Endothelial cell (in vitro differentiated cells): ENCODE measurements around the gene NTM. TPM values are rescaled to one million over a fixed set of nuclear protein-coding genes. Genes with fewer than 3 reads are reported as not detected.

ENCODE experiments used
- DNase-seq: peaks from one replicate; pipeline ENCODE4 v3.0.0; 2021; ENCODE audit warnings: low spot score
- H3K27ac Mint-ChIP-seq: one replicate; pipeline ENCODE4 v1.8.0; 2021; ENCODE audit warnings: mixed read lengths, inconsistent platforms; ENCODE audit not compliant: unreplicated experiment
- H3K27me3 Mint-ChIP-seq: one replicate; pipeline ENCODE4 v1.8.0; 2021; ENCODE audit warnings: mild to moderate bottlenecking, moderate library complexity, mixed read lengths, inconsistent platforms; ENCODE audit not compliant: unreplicated experiment
- H3K36me3 Mint-ChIP-seq: one replicate; pipeline ENCODE4 v1.8.0; 2021; ENCODE audit warnings: mild to moderate bottlenecking, low read depth, mixed read lengths, inconsistent platforms; ENCODE audit not compliant: unreplicated experiment
- H3K4me1 Mint-ChIP-seq: one replicate; pipeline ENCODE4 v1.8.0; 2021; ENCODE audit warnings: mild to moderate bottlenecking, mixed read lengths, inconsistent platforms; ENCODE audit not compliant: unreplicated experiment
- H3K4me3 Mint-ChIP-seq: one replicate; pipeline ENCODE4 v1.8.0; 2021; ENCODE audit warnings: mild to moderate bottlenecking, mixed read lengths, inconsistent platforms; ENCODE audit not compliant: unreplicated experiment
- H3K9me3 Mint-ChIP-seq: one replicate; pipeline ENCODE4 v1.8.0; 2021; ENCODE audit warnings: mixed read lengths, inconsistent platforms; ENCODE audit not compliant: unreplicated experiment
- total RNA-seq: library from RNA; stranded (reverse); fragmentation: NEBNext Ultra II Directional; extraction: Animal tissue kit (Norgen Biotek cat#: 25700); gene quantifications from one replicate; pipeline ENCODE4 v1.2.1, GENCODE V29; 2021; ENCODE audit not compliant: unreplicated experiment
- TF ChIP-seq, protein P1 (sequence below): fragments of 200-600 bp; sonication (generic); IDR thresholded peaks from one replicate; pipeline ENCODE4 v1.5.0; 2021; ENCODE audit warnings: antibody characterized with exemption; ENCODE audit not compliant: unreplicated experiment

The NTM gene
- total RNA-seq, 1 donor from 2014 or later = 3.6 TPM

DNA sequence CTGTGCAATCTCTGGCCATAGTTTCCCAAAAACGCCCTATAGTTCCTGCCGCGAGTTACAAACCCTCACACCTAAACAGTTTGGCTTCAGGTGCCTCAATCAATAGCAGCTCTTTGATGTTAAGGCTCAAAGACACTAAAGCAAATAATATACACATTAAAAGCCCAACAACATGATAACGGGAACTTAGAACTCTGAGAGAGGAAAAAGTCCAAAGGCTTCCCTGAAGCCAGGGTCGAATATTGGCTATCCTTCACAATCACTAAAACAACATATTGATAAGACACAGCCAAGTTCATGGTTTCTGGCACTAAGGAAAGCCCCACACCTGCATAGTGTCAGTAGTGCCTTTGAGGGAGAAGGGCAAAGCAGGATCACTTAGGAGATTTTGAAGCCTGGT, 54.9 kb downstream of the NTM start:
- TF ChIP-seq, protein P1, sequence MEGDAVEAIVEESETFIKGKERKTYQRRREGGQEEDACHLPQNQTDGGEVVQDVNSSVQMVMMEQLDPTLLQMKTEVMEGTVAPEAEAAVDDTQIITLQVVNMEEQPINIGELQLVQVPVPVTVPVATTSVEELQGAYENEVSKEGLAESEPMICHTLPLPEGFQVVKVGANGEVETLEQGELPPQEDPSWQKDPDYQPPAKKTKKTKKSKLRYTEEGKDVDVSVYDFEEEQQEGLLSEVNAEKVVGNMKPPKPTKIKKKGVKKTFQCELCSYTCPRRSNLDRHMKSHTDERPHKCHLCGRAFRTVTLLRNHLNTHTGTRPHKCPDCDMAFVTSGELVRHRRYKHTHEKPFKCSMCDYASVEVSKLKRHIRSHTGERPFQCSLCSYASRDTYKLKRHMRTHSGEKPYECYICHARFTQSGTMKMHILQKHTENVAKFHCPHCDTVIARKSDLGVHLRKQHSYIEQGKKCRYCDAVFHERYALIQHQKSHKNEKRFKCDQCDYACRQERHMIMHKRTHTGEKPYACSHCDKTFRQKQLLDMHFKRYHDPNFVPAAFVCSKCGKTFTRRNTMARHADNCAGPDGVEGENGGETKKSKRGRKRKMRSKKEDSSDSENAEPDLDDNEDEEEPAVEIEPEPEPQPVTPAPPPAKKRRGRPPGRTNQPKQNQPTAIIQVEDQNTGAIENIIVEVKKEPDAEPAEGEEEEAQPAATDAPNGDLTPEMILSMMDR = no peak
- no peak for DNase-seq
- H3K27ac Mint-ChIP-seq = no peak overlapping the region
- H3K4me1 Mint-ChIP-seq = peaks cover 3% of the 10 kb centered on the region
- H3K9me3 Mint-ChIP-seq = no peaks in the 10 kb centered on the region
- H3K27me3 Mint-ChIP-seq = no peaks in the 10 kb centered on the region
- H3K36me3 Mint-ChIP-seq = no peaks in the 10 kb centered on the region
- H3K4me3 Mint-ChIP-seq = no peak overlapping the region

DNA sequence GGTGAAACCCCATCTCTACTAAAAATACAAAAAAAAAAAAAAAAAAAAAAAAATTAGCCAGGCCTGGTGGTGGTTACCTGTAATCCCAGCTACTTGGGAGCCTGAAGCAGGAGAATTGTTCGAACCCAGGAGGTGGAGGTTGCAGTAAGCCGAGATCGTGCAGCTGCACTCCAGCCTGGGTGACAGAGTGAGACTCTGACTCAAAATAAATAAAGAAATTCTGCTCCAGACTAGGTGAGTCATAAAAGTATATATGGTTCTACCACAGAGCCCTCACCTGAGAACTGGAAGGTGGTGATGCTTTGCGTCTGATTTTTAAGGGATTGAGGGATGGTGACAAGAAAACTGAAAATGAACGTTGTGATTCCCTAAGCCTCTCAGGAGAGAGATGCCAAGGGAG, 58.4 kb downstream of the NTM start:
- no peaks in the 10 kb centered on the region for H3K27me3 Mint-ChIP-seq
- DNase-seq = no peak
- no peaks in the 10 kb centered on the region for H3K4me1 Mint-ChIP-seq
- no peaks in the 10 kb centered on the region for H3K36me3 Mint-ChIP-seq
- H3K27ac Mint-ChIP-seq = no peak overlapping the region
- no peaks in the 10 kb centered on the region for H3K9me3 Mint-ChIP-seq
- H3K4me3 Mint-ChIP-seq = no peak overlapping the region
- TF ChIP-seq, protein P1 = no peak

DNA sequence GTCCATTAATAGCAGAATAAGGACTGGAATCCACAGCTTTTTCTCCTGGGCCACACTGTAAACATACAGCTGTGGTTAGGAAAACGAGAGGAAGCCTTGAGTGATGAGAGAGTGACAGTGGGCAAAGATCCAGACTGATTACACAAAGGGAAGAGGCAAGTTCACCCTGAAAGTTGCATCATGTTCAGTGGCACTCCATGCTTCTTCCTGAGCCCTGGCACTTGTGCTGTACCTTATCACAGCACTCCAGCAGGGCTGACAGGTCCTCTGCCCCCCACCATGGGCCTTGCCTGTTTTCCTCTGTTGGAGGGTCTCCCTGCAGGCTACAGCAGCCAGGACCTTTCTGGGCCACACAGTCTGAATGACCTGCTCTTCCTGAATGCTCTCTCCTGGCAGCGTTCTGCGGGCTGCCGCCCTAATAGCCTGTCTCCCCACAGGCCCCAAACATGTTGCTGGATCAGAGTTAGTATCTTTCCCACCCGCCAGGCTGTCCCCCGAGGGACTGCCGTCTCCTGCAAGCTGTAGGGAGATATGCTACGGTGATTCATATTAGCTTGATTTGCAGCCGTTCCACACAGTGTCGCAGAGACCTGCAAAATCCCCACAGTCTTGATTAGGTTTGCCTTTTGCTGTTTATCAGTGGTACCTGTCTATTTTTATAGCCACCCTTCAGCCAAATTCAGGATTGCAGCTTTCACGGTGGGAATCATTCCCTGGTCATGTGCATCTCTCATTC, 60.2 kb downstream of the NTM start:
- DNase-seq = no peak
- Mint-ChIP-seq H3K36me3 (no peaks in the 10 kb centered on the region), H3K4me1 (no peaks in the 10 kb centered on the region), H3K9me3 (no peaks in the 10 kb centered on the region), H3K4me3 (no peak overlapping the region), H3K27ac (no peak overlapping the region), H3K27me3 (no peaks in the 10 kb centered on the region)
- TF ChIP-seq, protein P1 = no peak

DNA sequence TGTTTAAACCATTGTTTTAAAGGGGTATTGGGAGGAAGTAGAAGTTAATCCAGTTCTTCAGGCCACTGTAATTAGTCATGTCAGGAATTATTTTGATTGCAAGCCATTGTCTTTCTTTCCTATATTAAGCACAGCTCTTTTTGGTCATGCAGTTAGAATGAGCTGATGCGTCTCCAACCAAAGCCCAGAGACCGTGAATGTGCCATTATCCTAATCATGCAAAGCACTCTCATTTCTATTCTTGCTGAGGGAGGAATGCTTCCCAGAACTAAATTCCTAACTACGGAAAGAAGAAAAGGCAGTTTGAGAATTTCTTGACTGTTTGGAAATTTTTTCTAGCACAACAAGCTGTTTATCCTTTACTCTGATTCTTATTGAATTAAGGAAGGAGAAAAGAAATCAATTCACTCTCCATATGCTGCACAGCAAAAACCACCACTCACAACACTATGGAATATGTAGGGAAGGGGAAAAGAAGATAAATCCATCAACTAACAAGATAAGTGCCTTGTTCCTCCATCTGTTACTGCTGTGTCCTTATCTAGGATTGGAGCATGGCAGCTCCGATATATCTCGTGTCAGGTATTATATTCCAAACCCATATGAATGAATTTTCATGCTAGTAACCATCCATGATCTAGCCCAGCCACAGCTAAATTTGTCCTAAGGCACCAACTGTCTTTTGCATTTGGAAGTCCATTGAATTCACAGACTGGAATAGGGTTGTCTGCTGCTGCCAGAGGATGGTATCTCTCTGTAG, 70.8 kb downstream of the NTM start:
- DNase-seq = no peak
- H3K27me3 Mint-ChIP-seq = peaks cover 5% of the 10 kb centered on the region
- no peaks in the 10 kb centered on the region for H3K4me1 Mint-ChIP-seq
- H3K4me3 Mint-ChIP-seq = no peak overlapping the region
- TF ChIP-seq, protein P1 = no peak
- no peaks in the 10 kb centered on the region for H3K36me3 Mint-ChIP-seq
- no peak overlapping the region for H3K27ac Mint-ChIP-seq
- no peaks in the 10 kb centered on the region for H3K9me3 Mint-ChIP-seq

DNA sequence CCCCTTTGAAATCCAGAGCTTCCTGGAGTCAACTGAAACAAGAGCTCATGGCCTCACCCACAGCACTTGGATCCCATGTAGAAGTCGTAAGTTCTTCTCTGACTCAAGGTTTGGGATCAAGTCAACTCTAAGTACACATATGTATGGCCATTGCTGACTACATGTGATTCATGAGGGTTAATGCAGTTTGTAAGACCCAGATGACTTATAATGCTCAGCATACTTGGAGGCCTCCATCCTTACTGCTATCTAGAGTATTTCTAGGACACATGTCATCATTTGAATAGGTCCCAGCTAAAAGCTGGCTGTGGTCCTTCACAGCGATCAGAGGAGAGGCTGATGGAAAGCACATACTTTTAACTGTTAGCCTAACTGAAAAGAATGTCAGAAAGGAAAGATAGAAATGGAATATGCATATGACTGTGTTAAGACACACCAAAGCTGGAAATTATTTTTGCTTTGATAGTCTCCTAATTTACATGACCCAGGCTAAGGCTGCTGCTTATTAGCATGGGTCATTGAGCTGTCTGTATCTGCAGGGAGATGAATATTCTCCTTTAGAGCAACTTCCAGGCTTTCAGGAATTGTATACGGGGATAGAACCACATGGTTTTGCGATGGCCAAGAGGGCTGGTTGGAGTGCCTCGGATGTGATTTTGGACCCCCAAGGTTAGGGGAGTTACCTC, 76.3 kb downstream of the NTM start:
- no peak for DNase-seq

More for the DNA sequence above, 76.3 kb downstream of the NTM start:
- no peaks in the 10 kb centered on the region for H3K4me1 Mint-ChIP-seq
- H3K9me3 Mint-ChIP-seq = no peaks in the 10 kb centered on the region
- TF ChIP-seq, protein P1 = no peak
- H3K27ac Mint-ChIP-seq = no peak overlapping the region
- H3K4me3 Mint-ChIP-seq = no peak overlapping the region
- H3K27me3 Mint-ChIP-seq = peaks cover 9% of the 10 kb centered on the region
- H3K36me3 Mint-ChIP-seq = no peaks in the 10 kb centered on the region
